Astrocyte of the cerebellum (primary cell): ENCODE data around the gene CCDC83.

ENCODE experiments used
- DNase-seq: peaks from one replicate; pipeline ENCODE4 v3.0.0-alpha.2; 2011; ENCODE audit warnings: low read depth
- H3K4me3 ChIP-seq: 2 replicates; pipeline ENCODE4 v1.5.1; 2011; ENCODE audit warnings: mild to moderate bottlenecking, low read depth, low read length, moderate library complexity
- CTCF ChIP-seq: IDR thresholded peaks from 2 replicates; pipeline ENCODE4 v1.5.1; 2012; ENCODE audit warnings: low read length, low read depth, moderate library complexity, mild to moderate bottlenecking; ENCODE audit errors: missing control alignments
- in situ Hi-C: cut with HindIII; loops from 2 replicates; pipeline ENCODE4 v1.10.0; 2017; ENCODE audit warnings: low sequenced_read_pairs

CCDC83 gene

DNA sequence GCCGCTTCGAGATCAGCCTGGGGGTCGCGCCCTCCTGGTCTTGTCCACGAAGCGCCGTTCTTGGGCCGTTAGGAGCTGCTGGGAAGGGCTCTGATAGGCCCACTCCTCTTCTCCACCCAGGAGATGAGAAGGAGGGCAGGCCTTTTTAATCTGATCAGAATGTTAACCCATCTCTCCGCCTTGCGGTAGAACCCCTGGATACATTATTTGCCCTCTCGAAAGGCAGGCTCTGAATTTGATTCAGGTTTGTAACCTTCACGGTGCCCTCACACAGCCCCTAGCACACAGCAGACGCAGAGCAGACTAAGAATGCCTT lies at the start of gene CCDC83:
TSS of gene CCDC83 (plus strand) at position 43 of the 316 bp plus-strand sequence. CDS start 9,741 bp downstream, outside the sequence.
- TF ChIP-seq CTCF = no peak
- DNase-seq = no peak
- H3K4me3 ChIP-seq = peak within 1 kb of the TSS; percentile 48
- in situ Hi-C loops = loop anchor here (25.0 kb wide), 1 partner anchor 357 kb away; no protein-coding TSS in a partner anchor

DNA sequence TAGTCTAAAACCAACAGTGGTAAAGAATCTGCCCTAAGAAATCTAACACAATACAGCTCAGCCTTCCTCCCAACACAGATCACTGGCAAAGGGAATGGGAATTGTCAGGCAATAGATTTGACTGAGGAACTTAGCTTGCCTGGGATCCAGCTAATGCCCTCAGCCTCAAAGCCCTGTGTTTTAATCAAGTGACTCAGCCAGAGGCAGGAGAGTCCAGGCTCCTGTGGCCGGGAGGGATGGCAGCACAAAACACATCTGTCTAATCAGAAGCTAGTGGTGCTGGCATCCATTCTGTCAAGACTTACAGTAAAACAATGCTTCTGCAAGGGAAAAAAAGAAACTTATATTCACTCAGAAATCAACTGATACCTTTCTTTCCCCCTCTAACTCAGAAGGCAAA lies 49.8 kb upstream of the CCDC83 start:
- no peak overlapping the region for H3K4me3 ChIP-seq
- no peak for DNase-seq
- in situ Hi-C loops = no loop called here
- no peak for TF ChIP-seq CTCF

DNA sequence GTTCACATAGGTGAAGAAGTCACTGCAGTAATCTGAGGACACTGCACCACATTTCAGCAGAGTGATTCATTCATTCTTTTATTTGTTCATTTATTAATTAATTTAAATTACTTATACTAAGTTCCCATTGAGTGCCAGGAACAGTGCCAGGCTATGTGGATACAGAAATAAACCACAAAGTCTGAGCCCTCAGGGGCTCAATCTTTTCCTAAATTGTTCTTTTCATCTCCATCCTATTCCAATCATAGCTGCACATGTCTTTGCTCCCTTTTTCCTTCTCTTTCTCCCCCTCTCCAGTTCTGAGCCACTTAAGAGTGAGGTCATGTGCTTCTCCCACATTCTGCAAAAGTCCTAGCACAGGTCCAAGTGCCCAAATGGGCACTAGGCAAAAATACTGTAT lies 49.2 kb upstream of the CCDC83 start:
- no peak for TF ChIP-seq CTCF
- no peak overlapping the region for H3K4me3 ChIP-seq
- in situ Hi-C loops = no loop called here
- DNase-seq = no peak

DNA sequence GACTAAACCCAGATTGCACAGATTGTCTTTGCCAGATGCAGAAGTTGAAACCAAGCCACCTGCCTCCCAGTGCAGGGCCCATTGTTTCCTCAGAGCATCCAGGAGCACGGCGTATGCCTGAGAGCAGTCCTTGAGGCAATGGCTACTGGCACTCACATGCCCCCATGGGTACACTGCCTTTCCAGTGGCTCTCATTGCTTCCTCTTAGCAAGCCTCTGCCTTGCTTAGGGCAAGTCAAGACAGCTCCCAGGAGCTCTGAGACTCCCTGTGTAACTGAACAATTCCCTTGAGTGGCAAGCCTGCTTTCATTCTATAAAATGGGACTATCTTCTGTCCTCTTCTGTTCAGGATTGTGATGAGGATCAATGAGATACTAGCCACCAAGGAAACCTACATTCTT lies 48.3 kb upstream of the CCDC83 start:
- H3K4me3 ChIP-seq = no peak overlapping the region
- in situ Hi-C loops = no loop called here
- no peak for TF ChIP-seq CTCF
- DNase-seq = no peak

GRCh38 chr11:85809191-85809590 lies 46.0 kb upstream of the CCDC83 start:
- peak overlapping the region; percentile 62 for H3K4me3 ChIP-seq
- no peak for DNase-seq
- in situ Hi-C loops = no loop called here
- TF ChIP-seq CTCF = no peak

GRCh38 chr11:85809863-85810262 lies 45.3 kb upstream of the CCDC83 start:
- DNase-seq = no peak
- in situ Hi-C loops = no loop called here
- H3K4me3 ChIP-seq = peak overlapping the region; percentile 62
- peak; percentile 42 for TF ChIP-seq CTCF

DNA sequence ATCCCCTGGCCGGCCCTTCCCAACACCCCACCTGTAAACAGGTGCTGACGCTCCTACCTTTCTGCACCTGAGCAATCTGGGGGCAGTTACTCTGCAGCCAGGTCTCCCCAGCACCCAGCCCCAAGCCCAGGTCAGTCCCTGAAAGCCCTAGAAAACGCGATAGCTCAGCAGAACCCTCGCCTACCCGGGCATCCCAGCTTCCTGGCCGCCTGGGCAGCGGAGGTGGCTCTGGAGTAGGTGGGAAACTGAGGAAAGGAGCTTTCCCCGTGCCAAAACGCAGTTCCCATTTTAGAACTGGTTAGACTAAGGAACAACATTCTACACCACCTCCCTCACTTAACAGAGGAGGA lies 44.7 kb upstream of the CCDC83 start:
- no peak for TF ChIP-seq CTCF

More for the DNA sequence above, 44.7 kb upstream of the CCDC83 start:
- in situ Hi-C loops = no loop called here
- DNase-seq = no peak
- peak overlapping the region; percentile 62 for H3K4me3 ChIP-seq
